ENCODE results near the gene ATOSA. TPM values are rescaled to one million over a fixed set of nuclear protein-coding genes. Genes with fewer than 3 reads are reported as not detected.

The ATOSA gene
- total RNA-seq, 1 donor from 2014 or later, result 43.7 TPM

GRCh38 chr15:52682200-52682599 lies 3.0 kb upstream of the ATOSA start:
- TF ChIP-seq, protein P1, sequence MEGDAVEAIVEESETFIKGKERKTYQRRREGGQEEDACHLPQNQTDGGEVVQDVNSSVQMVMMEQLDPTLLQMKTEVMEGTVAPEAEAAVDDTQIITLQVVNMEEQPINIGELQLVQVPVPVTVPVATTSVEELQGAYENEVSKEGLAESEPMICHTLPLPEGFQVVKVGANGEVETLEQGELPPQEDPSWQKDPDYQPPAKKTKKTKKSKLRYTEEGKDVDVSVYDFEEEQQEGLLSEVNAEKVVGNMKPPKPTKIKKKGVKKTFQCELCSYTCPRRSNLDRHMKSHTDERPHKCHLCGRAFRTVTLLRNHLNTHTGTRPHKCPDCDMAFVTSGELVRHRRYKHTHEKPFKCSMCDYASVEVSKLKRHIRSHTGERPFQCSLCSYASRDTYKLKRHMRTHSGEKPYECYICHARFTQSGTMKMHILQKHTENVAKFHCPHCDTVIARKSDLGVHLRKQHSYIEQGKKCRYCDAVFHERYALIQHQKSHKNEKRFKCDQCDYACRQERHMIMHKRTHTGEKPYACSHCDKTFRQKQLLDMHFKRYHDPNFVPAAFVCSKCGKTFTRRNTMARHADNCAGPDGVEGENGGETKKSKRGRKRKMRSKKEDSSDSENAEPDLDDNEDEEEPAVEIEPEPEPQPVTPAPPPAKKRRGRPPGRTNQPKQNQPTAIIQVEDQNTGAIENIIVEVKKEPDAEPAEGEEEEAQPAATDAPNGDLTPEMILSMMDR (IDR thresholded peaks at IDR 0.05; ENCODE audit: unreplicated experiment), result no peak
- Mint-ChIP-seq H3K36me3 (no peaks in the 10 kb centered on the region), H3K4me3 (no peak overlapping the region), H3K9me3 (no peaks in the 10 kb centered on the region), H3K27me3 (ENCODE audit: low read depth) (peaks cover 6% of the 10 kb centered on the region), H3K27ac (no peak overlapping the region), H3K4me1 (peaks cover 19% of the 10 kb centered on the region)
- no peak for DNase-seq (ENCODE audit: low spot score in 2 of 2, unreplicated experiment in 2 of 2)

DNA sequence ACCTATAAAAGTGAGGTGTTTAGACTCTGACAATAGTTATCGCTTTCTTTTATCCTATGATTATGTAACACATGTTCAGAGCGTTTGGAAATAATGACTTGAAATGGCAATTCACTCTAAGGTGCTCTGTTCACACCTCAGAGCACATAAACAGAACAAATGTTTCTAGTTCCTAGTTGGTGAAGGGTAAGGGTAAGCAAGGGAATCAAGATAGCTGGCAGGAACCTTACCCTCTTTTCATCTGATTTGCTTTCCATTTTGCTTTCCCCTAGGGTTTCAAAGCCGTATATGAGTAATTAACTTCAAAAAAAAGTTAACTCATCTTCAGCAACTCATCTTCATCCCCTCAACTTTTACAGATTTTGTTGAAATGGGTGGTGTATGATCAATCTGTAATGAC lies 2.3 kb upstream of the ATOSA start:
- no peak for DNase-seq (ENCODE audit: low spot score in 2 of 2, unreplicated experiment in 2 of 2)
- H3K27me3 Mint-ChIP-seq (ENCODE audit: low read depth), result peaks cover 6% of the 10 kb centered on the region
- H3K4me3 Mint-ChIP-seq, result no peak overlapping the region
- H3K36me3 Mint-ChIP-seq, result no peaks in the 10 kb centered on the region
- H3K9me3 Mint-ChIP-seq, result no peaks in the 10 kb centered on the region
- TF ChIP-seq, protein P1 (IDR thresholded peaks at IDR 0.05; ENCODE audit: unreplicated experiment), result no peak
- no peak overlapping the region for H3K27ac Mint-ChIP-seq
- H3K4me1 Mint-ChIP-seq, result peaks cover 21% of the 10 kb centered on the region

- Mint-ChIP-seq H3K27me3 (ENCODE audit: low read depth) (peaks cover 6% of the 10 kb centered on the region), H3K27ac (no peak overlapping the region), H3K36me3 (peaks cover 2% of the 10 kb centered on the region), H3K4me1 (peaks cover 23% of the 10 kb centered on the region), H3K9me3 (no peaks in the 10 kb centered on the region), H3K4me3 (no peak overlapping the region)
- TF ChIP-seq, protein P1 (IDR thresholded peaks at IDR 0.05; ENCODE audit: unreplicated experiment), result no peak
- DNase-seq (ENCODE audit: low spot score in 2 of 2, unreplicated experiment in 2 of 2), result no peak
These were observed 1.6 kb upstream of the ATOSA start for GRCh38 chr15:52680761-52681160.

DNA sequence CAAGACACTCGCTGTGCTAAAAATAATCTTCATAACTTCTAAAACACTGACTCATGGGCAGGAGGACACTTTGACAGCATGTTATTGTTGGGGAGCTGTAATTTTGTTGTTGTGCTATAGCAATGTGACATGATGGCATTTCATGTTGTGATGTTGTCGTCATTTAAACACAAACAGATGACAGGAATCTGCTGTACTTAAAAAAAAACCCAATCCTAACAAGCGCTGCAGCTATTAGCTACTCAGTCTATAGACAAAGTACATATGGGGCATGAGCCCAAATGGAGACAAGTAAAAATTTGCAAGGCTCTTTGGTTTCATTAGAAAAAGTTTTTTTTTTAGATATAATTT lies 828 bp upstream of the ATOSA start:
- Mint-ChIP-seq H3K27me3 (ENCODE audit: low read depth) (peaks cover 6% of the 10 kb centered on the region), H3K27ac (peak overlapping the region; percentile 22), H3K4me3 (peak overlapping the region; percentile 96), H3K4me1 (peaks cover 26% of the 10 kb centered on the region), H3K36me3 (peaks cover 6% of the 10 kb centered on the region), H3K9me3 (no peaks in the 10 kb centered on the region)
- no peak for DNase-seq (ENCODE audit: low spot score in 2 of 2, unreplicated experiment in 2 of 2)
- TF ChIP-seq, protein P1 (IDR thresholded peaks at IDR 0.05; ENCODE audit: unreplicated experiment), result no peak

DNA sequence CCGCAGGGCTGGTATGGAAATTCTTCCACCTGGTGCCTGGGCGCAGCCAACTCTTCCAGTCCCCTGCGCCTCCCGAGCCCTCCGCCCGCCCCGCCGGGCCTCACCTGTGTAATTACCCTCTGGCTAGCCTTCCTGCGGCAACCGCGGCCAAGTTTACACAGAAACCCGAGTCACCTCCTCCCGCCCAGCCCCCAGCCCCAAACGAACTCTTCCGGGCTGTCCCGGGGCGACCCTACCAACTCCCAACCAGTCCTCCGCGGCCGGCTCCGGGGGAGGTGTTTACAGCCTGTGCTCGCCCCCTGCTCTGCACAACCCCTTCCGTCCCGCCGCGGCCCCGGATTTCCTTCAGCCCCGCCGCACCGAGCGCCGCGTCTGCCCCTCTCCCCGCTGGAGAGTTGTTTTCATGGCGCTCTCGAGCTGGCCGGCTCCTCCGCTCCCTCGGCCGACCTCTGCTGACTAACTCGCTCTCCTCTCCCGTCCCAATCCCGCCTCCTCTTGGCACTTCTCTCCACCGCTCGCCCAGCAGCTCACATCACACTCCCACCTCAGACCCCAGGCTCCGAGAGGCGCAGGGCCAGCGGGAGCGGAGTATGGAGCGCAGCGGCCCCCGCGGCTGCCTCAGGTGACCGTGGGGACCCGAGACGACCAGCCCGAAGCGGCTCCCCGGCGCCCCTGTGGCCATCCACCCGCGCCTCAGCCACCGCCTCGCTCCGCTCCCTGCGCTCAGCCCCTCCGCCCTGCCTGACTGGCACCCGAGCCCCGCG lies 538 bp downstream of the ATOSA start:
- Mint-ChIP-seq H3K36me3 (peaks cover 7% of the 10 kb centered on the region), H3K27ac (peak overlapping the region; percentile 98), H3K4me1 (peaks cover 26% of the 10 kb centered on the region), H3K27me3 (ENCODE audit: low read depth) (peaks cover 3% of the 10 kb centered on the region), H3K9me3 (no peaks in the 10 kb centered on the region), H3K4me3 (peak overlapping the region; percentile 96)
- DNase-seq (ENCODE audit: low spot score in 2 of 2, unreplicated experiment in 2 of 2), result peak in 1 of 2 experiments; percentile 45
- TF ChIP-seq, protein P1 (IDR thresholded peaks at IDR 0.05; ENCODE audit: unreplicated experiment), result no peak

All from mesothelial cell of epicardium (in vitro differentiated cells).